Skeletal muscle satellite cell (primary cell): ENCODE results near the gene TSPAN18.

Source experiments
- H3K27me3 ChIP-seq: 2 replicates; pipeline ENCODE4 v1.7.0; 2013; ENCODE audit warnings: low read length; ENCODE audit not compliant: control insufficient read depth, insufficient read depth
- H3K36me3 ChIP-seq: 2 replicates; pipeline ENCODE4 v1.7.0; 2013; ENCODE audit warnings: mild to moderate bottlenecking, control low read depth, low read length; ENCODE audit not compliant: insufficient read depth
- H3K4me1 ChIP-seq: 2 replicates; pipeline ENCODE4 v1.7.0; 2013; ENCODE audit warnings: low read length; ENCODE audit not compliant: control insufficient read depth, insufficient read depth
- H3K4me2 ChIP-seq: 2 replicates; pipeline ENCODE4 v1.7.0; 2013; ENCODE audit warnings: mild to moderate bottlenecking, low read length
- H3K4me3 ChIP-seq: 2 replicates; pipeline ENCODE4 v1.7.0; 2013; ENCODE audit warnings: low read length
- H3K9ac ChIP-seq: 2 replicates; pipeline ENCODE4 v1.7.0; 2013; ENCODE audit warnings: mild to moderate bottlenecking, low read depth, low read length, moderate library complexity
- H3K9me3 ChIP-seq: replicated peaks from 2 replicates; pipeline ENCODE4 v1.7.0; 2013; ENCODE audit warnings: mild to moderate bottlenecking, control low read depth, low read length

Gene TSPAN18

DNA sequence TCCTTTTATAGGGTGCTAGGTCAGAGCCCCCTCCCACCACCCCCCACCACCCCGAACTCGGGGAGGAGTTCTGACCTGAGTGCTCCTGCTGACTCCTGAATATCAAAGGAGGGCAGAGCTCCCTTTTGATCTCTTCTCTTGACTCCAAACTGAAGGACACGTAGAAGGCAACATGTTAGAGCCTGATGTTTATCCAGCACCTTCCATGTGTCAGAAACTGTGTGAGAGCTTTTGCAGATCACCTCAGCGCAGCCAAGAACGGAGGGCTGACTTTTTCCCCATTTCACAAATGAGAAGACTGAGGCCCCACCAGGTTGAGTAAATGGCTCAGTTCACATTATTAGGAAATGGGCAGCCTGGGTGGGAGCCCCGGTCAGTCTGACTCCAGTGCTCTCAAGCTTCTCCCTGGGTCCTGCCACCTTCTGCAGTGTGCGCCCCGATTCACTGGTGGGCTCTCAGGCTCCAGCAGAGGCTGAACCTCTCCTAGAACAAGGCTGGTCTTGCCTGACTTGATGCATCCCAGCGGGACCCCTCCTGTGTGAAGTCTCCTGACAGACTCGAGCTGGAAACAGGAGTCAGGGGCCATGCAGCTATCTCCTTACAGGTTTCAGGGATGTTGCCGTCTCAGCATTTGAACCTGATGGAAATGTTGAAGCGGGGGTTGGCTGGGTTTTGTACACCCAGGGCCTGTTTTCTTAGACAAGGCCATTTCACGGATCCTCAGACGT lies 98.5 kb downstream of the TSPAN18 start:
- H3K4me2 ChIP-seq: no peak overlapping the region
- H3K27me3 ChIP-seq: peaks cover 48% of the 10 kb centered on the region
- no peak overlapping the region for H3K4me3 ChIP-seq
- no peaks in the 10 kb centered on the region for H3K36me3 ChIP-seq
- H3K9ac ChIP-seq: no peak overlapping the region
- no peaks in the 10 kb centered on the region for H3K4me1 ChIP-seq
- no peaks in the 10 kb centered on the region for H3K9me3 ChIP-seq

DNA sequence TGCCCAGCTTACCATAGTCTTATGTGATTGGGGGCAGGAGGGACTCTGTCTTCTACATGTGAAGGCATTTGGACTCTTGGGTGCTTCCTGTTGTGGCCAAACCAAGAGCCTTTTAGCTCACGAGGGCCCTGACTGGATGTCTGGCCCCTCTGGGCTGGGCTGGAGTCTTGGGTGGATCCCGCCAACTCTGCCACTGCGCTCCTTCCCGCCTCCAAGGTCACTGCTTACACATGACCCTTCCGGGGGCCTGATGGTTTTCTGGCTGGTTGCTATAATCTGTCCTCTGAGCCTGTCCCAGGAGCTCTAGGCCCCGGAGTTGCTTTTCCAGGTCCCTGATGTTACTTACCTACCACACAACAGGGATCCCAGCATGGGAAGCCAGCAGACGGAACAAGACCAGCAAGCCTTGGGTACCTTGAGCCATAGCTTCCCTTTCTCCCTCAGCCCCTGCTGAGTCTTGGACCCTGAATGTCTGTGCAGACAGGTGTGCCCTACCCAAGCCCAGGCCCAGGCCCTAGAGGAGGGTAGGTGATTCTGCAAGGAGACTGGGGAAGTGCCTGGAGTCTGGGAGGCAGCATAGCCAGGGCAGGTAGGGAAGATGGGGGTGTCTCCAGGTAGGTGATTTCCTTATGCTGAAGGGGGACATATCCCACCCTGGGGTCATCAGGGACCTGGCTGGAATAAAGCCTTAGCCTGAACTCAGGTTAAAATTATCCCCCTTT lies 100.3 kb downstream of the TSPAN18 start:
- no peaks in the 10 kb centered on the region for H3K4me1 ChIP-seq
- no peaks in the 10 kb centered on the region for H3K36me3 ChIP-seq

DNA sequence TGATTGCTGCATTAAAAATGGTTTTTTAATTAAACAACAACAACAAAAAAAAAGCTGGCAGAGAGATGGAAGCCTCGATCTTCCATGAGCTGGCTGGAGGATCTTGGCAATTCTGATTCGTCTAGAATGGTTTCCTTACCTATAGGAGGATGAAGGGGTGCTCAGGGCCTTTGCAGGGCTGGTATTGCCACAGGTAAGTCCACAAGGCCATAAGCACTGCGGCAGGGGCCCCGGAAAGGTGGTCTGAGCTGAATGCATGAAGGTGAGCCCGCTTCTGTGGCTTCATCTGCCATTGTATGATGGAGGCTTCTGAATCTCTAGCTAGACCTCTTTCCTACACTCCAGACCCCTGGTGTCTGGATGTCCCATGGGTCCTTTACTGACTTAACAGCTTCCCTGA lies 101.5 kb downstream of the TSPAN18 start:
- Histone ChIP-seq H3K4me1 (no peaks in the 10 kb centered on the region), H3K4me3 (no peak overlapping the region), H3K9me3 (no peaks in the 10 kb centered on the region), H3K9ac (no peak overlapping the region), H3K27me3 (peaks cover 61% of the 10 kb centered on the region), H3K36me3 (no peaks in the 10 kb centered on the region), H3K4me2 (no peak overlapping the region)

More for the DNA sequence above, 100.3 kb downstream of the TSPAN18 start:
- no peaks in the 10 kb centered on the region for H3K9me3 ChIP-seq
- H3K4me2 ChIP-seq: no peak overlapping the region
- H3K27me3 ChIP-seq: peaks cover 56% of the 10 kb centered on the region
- H3K4me3 ChIP-seq: no peak overlapping the region
- no peak overlapping the region for H3K9ac ChIP-seq

DNA sequence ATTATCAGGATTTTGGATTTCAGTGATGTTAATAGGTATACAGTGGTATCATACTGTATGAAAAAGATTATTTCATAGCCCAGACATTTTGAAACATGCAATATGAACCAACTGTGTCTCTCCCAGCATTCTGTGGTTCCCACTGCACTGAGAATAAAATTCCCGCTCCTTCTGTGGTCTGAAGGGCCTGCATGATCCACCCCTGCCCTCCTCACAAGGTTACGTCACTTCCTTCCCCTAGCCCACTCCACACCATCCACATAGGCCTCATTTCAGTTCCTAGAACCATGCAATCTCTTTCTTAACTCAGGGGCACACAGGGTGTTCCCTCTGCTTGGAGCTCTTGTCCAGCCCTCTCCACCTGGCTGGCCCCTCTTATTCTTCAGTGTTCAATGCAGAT lies 103.1 kb downstream of the TSPAN18 start:
- Histone ChIP-seq H3K36me3 (no peaks in the 10 kb centered on the region), H3K27me3 (peaks cover 77% of the 10 kb centered on the region), H3K4me2 (no peak overlapping the region), H3K9me3 (no peaks in the 10 kb centered on the region), H3K4me3 (no peak overlapping the region), H3K9ac (no peak overlapping the region), H3K4me1 (no peaks in the 10 kb centered on the region)

DNA sequence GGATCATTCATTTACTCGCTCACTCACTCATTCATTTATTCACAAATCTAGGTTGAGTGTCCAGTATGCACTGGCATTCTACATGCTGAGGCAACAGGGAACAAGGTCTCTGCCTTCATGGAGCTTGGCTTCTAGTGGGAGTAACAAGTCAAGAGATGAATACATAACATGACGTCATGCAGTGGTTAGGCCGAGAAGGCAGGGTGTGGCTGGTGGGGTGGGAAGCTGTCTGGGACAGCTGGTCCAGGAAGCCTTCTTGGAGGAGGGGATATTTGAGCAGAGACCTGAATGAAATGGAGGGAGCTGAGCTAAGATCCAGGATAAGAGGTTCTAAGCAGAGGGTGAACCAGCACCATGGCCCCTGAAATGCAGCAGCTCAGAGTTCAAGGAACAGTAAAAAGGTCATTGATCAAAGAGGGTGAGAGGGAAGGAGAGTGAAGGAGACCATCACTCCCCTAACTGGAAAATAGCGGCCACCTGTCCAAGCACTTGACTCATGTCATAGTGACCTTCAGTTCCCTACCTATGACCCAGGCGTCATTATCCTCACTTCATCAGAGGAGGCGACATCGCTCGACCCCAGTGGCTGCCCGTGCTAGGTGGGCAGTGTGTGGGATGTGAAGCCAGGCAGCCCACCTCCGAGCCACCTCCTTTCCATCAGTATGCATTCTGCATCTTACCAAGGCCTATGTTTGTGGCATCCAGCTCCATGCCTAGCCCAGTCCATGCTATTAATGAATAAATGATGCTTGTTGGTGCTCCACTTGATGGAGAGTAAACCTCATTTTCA lies 105.0 kb downstream of the TSPAN18 start:
- Histone ChIP-seq H3K4me3 (no peak overlapping the region), H3K4me1 (no peaks in the 10 kb centered on the region), H3K36me3 (no peaks in the 10 kb centered on the region), H3K9ac (no peak overlapping the region), H3K9me3 (no peaks in the 10 kb centered on the region), H3K4me2 (no peak overlapping the region), H3K27me3 (peaks cover 84% of the 10 kb centered on the region)

DNA sequence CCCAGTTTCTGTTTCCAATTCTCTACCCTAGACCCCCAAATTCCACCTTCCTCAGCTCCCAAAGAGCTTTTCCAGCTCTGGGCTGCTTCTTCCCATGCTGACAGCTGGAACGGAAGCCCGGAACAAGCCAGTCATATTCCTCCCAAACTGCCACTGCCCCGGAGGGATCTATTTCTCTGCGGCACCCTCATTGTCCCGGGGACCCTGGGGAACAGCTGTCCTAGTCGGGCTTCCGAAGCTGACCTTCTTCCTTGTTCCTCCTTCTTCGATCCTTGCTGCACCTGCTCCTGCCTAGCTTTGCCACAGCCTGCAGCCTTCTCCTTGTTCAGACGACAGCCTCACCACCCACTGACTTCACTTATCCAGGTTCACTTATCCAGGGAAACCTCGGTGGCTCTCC lies 105.7 kb downstream of the TSPAN18 start:
- Histone ChIP-seq H3K9ac (no peak overlapping the region), H3K9me3 (no peaks in the 10 kb centered on the region), H3K4me2 (no peak overlapping the region), H3K4me1 (peaks cover 2% of the 10 kb centered on the region), H3K4me3 (no peak overlapping the region), H3K36me3 (no peaks in the 10 kb centered on the region), H3K27me3 (peaks cover 82% of the 10 kb centered on the region)

DNA sequence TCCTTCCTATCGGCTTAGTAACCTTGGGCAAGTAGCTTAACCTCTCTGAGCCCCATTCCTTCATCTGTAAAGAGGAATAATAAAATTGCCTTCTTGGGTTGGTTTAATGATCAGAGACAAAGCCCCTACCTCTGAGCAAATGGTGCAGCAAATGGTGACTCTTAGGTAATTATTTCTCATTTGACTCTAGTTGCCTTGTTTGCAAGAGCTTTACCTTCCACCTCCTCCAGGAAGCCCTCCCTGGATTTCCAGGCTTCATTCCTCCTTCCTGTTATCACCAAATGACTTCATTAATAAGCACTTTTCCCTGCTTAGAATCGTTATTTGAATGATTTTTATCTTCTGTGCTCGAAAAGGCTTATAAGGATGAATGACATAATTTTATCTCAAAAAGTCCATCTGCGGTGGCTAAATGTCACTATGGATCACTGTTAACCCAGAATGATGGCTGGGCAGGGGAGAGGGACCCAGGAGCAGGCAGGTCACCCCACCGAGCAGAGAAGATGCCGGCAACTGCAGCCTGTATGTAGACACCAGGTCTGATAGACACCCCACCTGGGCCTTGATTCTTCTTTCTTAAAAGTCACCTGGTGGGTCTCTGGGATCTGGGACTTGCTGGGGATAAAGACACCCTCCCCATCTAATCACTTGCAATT lies 106.6 kb downstream of the TSPAN18 start:
- H3K9me3 ChIP-seq: no peaks in the 10 kb centered on the region
- peaks cover 82% of the 10 kb centered on the region for H3K27me3 ChIP-seq
- no peak overlapping the region for H3K4me2 ChIP-seq
- peaks cover 5% of the 10 kb centered on the region for H3K4me1 ChIP-seq
- H3K9ac ChIP-seq: no peak overlapping the region
- no peak overlapping the region for H3K4me3 ChIP-seq
- H3K36me3 ChIP-seq: no peaks in the 10 kb centered on the region

DNA sequence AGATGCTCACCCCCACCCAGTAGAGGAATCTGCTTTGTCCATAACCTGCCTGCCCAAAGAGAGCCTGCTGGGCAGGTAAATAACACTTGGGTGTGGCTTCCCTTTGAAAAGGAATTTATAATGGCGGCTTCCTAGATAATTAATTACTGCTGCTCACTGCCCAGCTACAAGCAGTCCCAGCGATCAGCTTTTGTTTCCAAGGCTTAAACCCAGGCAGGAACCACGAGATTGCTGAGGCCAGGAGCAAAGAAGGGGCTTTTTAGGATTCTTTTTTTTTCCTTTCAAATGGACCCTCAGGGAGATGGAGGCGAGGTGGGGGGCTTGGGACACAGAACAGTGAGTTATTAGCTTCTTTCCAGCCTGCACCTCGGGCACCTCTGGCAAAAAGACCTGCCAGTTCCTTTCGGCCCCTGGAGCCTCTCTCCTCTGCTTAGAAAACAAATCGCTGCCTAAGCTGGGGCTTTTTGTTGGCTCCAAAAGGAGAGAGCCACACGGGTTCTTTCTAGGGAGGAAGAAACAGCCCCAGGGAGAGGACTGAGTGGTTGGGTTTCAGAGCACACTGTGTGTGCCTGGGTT lies 107.2 kb downstream of the TSPAN18 start:
- peaks cover 83% of the 10 kb centered on the region for H3K27me3 ChIP-seq
- no peak overlapping the region for H3K9ac ChIP-seq
- H3K4me1 ChIP-seq: peaks cover 5% of the 10 kb centered on the region
- no peak overlapping the region for H3K4me2 ChIP-seq
- no peaks in the 10 kb centered on the region for H3K36me3 ChIP-seq
- H3K4me3 ChIP-seq: no peak overlapping the region
- no peaks in the 10 kb centered on the region for H3K9me3 ChIP-seq

DNA sequence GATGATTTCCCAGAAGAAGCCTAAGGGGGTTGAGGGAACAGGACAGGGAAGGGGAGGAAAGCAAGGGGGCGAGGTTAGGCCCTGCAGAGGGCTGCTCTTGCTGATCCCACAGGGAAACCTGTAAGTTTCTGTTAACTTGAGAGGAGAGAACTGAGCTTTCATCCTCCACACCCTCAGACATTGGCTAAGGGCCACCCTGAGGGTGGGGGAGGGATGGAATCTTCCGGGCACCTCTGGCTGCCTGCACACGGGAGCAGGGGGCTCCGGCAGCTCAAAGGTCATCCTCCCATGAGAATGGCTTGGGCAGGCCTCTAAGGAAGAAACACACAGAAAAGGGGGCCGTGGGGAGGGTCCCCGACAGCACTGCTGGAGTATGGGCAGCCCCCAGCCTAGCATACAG lies 108.1 kb downstream of the TSPAN18 start:
- Histone ChIP-seq H3K9me3 (no peaks in the 10 kb centered on the region), H3K9ac (no peak overlapping the region), H3K27me3 (peaks cover 91% of the 10 kb centered on the region), H3K4me3 (no peak overlapping the region), H3K4me2 (no peak overlapping the region), H3K36me3 (no peaks in the 10 kb centered on the region), H3K4me1 (peaks cover 5% of the 10 kb centered on the region)

DNA sequence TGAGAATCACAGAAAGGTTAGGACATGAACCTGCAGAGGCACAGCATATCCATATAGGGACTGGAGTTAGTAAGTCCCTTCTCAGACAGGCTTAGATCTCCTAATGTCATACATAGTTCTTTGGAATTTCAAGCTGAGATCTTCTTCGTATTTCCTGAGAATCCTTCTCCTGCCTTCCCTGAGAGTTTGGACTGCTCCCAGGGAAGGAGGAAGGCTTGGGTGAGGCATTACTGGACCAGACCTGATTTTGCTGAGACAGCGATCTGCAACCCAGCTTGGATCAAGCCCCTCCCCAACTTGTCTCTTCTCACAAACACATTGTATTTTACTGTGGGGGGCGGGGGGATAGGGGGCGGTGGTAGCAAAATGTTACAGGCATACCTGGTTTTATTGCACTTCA lies 108.5 kb downstream of the TSPAN18 start:
- H3K9ac ChIP-seq: no peak overlapping the region
- no peaks in the 10 kb centered on the region for H3K9me3 ChIP-seq
- no peak overlapping the region for H3K4me2 ChIP-seq
- H3K27me3 ChIP-seq: peaks cover 89% of the 10 kb centered on the region
- H3K4me3 ChIP-seq: no peak overlapping the region
- peaks cover 5% of the 10 kb centered on the region for H3K4me1 ChIP-seq
- H3K36me3 ChIP-seq: no peaks in the 10 kb centered on the region

DNA sequence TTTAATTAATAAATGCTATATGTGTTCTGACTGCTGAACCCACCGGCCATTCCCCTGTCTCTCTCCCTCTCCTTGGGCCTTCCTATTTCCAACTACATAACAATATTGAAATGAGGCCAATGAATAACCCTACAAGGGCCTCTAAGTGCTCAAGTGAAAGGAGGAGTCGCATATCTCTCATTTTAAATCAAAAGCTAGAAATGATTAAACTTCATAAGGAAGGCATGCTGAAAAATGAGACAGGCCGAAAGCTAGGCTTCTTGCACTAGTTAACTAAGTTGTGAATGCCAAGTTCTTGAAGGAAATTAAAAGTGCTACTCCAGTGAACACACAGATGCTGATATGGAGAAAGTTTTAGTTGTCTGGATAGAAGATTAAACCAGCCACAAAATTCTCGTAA lies 109.2 kb downstream of the TSPAN18 start:
- H3K4me3 ChIP-seq: no peak overlapping the region
- no peak overlapping the region for H3K9ac ChIP-seq
- H3K9me3 ChIP-seq: no peaks in the 10 kb centered on the region
- peaks cover 5% of the 10 kb centered on the region for H3K4me1 ChIP-seq
- no peak overlapping the region for H3K4me2 ChIP-seq
- peaks cover 91% of the 10 kb centered on the region for H3K27me3 ChIP-seq
- no peaks in the 10 kb centered on the region for H3K36me3 ChIP-seq
